ENCODE measurements around the gene TYW1B.
"Not testable (repeated sequence)": the region's sequence is repeated elsewhere in the genome, so short reads cannot be mapped to it uniquely, and the experiment has no call there.

TYW1B gene

GRCh38 chr7:72696643-72697042 lies 131.4 kb downstream of the TYW1B start:
- DNase-seq: not testable (repeated sequence)

GRCh38 chr7:72695482-72695881 lies 132.5 kb downstream of the TYW1B start:
- not testable (repeated sequence) for DNase-seq

GRCh38 chr7:72691442-72691841 lies 136.6 kb downstream of the TYW1B start:
- not testable (repeated sequence) for DNase-seq

DNA sequence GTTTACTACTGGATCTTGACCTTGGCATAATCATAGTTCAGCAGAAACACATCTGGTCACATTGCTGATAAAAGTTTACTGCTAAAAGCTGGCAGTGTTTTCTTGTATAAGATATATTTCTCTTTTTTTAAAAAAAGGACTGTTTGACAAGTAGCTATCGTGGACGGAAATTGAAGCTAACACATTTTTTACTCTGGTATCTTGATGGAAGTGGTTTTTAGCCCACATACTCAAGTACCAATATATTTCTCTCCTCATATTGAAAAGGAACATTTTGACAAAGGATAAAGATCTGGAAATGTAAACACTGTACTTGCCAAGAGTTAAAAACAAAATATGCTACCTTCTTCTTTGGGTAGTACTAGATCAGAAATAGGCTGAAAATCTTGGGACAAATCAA lies 137.8 kb downstream of the TYW1B start:
- not testable (repeated sequence) for DNase-seq

- DNase-seq: not testable (repeated sequence)
Measured at GRCh38 chr7:72689344-72689743, 138.7 kb downstream of the TYW1B start.

DNA sequence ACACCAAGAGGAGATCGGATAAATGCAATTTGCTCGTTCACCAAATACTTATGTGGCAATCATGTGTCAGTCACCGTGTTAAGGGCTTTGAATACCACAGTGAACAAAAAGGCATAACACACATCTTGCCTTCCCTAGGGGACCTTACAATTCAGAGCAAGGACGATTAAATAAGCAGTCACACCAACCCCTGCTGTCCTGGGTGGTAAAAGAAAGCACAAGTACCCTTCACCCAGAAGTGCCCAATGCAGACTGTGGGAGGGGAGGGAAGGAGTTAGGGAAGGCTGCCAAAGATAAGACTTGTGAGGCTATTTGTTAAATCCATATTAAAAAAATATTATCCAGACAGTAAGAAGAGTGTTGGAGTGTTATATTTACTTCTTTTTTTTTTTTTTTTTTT lies 146.8 kb downstream of the TYW1B start:
- not testable (repeated sequence) for DNase-seq

GRCh38 chr7:72676880-72677279 lies 151.1 kb downstream of the TYW1B start:
- DNase-seq: not testable (repeated sequence)

- DNase-seq: not testable (repeated sequence)
Measured at GRCh38 chr7:72676086-72676690, 151.8 kb downstream of the TYW1B start.

DNA sequence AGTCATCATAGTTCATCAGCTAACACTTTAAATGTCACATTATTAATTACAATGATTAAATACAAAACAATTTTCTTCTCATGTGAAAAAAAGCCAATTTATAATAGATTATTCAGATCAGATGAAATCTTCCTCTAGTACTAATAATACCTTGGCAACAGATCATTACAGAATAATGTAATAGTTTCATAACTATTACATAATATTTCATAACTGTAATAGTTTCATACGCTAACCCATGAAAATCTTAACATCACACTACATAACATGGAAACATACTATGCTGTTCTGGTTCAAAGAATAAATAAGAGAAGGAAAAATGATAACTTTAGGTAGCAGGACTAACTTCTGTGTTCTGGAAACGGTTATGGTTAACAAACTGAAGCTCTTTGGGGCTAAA lies 152.3 kb downstream of the TYW1B start:
- not testable (repeated sequence) for DNase-seq

DNA sequence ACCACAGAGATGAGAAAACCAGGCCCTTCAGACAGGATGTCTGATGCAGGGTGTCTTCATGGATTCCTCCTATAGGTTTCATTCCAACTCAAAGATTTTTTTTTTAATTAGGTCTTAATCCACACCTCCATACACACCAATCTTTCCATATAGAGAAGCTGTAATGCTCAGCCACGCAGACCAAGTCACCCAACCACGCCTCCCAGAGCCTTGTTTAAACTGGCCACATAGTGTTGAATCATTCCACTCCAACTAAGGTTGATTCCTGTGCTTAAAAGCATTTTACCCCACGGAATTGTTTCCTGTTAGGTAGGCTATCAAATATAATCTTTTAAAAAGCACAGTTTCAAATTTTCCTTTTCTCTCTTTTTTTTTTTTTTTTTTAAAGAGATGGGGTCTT lies 153.6 kb downstream of the TYW1B start:
- no peak for DNase-seq

GRCh38 chr7:72670850-72671249 lies 157.2 kb downstream of the TYW1B start:
- DNase-seq: not testable (repeated sequence)

GRCh38 chr7:72668435-72668834 lies 159.6 kb downstream of the TYW1B start:
- not testable (repeated sequence) for DNase-seq

GRCh38 chr7:72667049-72667448 lies 161.0 kb downstream of the TYW1B start:
- not testable (repeated sequence) for DNase-seq

GRCh38 chr7:72648574-72648973 lies 179.4 kb downstream of the TYW1B start:
- not testable (repeated sequence) for DNase-seq

GRCh38 chr7:72643708-72644107 lies 184.3 kb downstream of the TYW1B start:
- DNase-seq: not testable (repeated sequence)

GRCh38 chr7:72641485-72642248 lies 186.3 kb downstream of the TYW1B start:
- not testable (repeated sequence) for DNase-seq

- not testable (repeated sequence) for DNase-seq
Measured at GRCh38 chr7:72640740-72641139, 187.3 kb downstream of the TYW1B start.

GRCh38 chr7:72635273-72635908 lies 192.6 kb downstream of the TYW1B start:
- DNase-seq: not testable (repeated sequence)

GRCh38 chr7:72632765-72633292 lies 195.2 kb downstream of the TYW1B start:
- not testable (repeated sequence) for DNase-seq

DNA sequence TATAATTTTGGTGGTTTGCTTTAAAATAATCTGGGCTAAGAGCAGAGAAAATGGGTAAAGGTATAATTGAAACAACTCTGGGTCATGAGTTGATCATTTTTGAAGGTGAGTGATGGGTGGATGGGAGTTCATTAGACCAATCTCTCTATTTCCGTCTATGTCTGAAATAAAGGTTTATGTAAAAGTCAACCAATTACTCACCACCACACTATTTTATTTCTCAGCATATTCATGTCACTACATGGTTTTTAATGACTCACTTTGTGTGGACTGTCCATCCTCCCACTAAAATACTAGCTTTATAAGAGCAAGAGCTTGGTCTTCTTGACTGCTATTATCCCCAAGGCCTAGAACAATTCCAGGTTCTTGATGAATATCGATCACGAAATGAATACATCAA lies 199.6 kb downstream of the TYW1B start:
- DNase-seq: not testable (repeated sequence)

DNA sequence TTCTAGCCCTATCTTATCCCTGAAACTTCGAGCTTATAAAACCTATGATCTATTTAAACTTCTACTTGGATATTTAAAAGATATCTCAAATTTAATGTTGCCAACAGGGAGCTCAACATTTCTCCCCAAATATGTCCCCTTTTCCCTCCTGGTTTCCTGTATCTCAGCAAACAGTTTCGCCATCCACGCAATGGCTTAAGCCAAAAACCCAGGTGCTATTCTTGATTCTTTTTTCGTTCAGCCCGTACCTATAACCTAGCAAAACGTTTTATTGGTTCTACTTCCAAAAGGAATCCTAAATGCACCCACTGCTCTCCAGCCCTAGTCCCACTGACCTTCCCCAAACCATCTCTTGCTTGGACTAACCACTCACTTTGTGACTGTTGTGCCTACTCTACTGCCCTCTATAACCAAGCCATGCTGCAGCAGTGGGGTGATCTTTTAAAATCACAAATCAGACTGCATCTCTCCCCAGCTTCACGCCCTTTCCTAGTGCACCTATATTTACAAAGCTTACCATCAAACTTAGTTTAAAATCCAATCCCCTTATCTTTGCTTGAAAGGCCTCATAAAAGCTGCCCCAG lies 201.5 kb downstream of the TYW1B start:
- not testable (repeated sequence) for DNase-seq

GRCh38 chr7:72625721-72626423 lies 202.1 kb downstream of the TYW1B start:
- DNase-seq: not testable (repeated sequence)
